ENCODE data around the gene KRTAP1-1.
A peak's percentile ranks its signal among the peaks of the same experiment; 100 is the strongest.
"Not testable (repeated sequence)": the region's sequence is repeated elsewhere in the genome, so short reads cannot be mapped to it uniquely, and the experiment has no call there.

Gene KRTAP1-1

GRCh38 chr17:41059276-41060051, 18.2 kb upstream of the KRTAP1-1 start:
- H3K4me3 ChIP-seq (ENCODE audit: low read depth, low read length) = not testable (repeated sequence)
- peak; percentile 66 for DNase-seq (ENCODE audit: low read depth)

GRCh38 chr17:41058741-41059140, 17.5 kb upstream of the KRTAP1-1 start:
- no peak for DNase-seq (ENCODE audit: low read depth)
- H3K4me3 ChIP-seq (ENCODE audit: low read depth, low read length) = no peak overlapping the region

GRCh38 chr17:41057547-41057946, 16.3 kb upstream of the KRTAP1-1 start:
- no peak for DNase-seq (ENCODE audit: low read depth)
- H3K4me3 ChIP-seq (ENCODE audit: low read depth, low read length) = no peak overlapping the region

GRCh38 chr17:41055130-41055529, 13.9 kb upstream of the KRTAP1-1 start, which contains the start of gene KRTAP2-2:
Gene KRTAP2-2, minus strand, starts transcription at chr17:41055230. Its CDS starts 19 bp downstream, at chr17:41055211.
- not testable (repeated sequence) for H3K4me3 ChIP-seq (ENCODE audit: low read depth, low read length); DNase-seq (ENCODE audit: low read depth)

GRCh38 chr17:41054556-41054955, 13.3 kb upstream of the KRTAP1-1 start:
- not testable (repeated sequence) for H3K4me3 ChIP-seq (ENCODE audit: low read depth, low read length); DNase-seq (ENCODE audit: low read depth)

- no peak for DNase-seq (ENCODE audit: low read depth)
- H3K4me3 ChIP-seq (ENCODE audit: low read depth, low read length) = no peak overlapping the region
These were observed 12.8 kb upstream of the KRTAP1-1 start for GRCh38 chr17:41054025-41054424.

GRCh38 chr17:41052566-41052965, 11.3 kb upstream of the KRTAP1-1 start:
- no peak for DNase-seq (ENCODE audit: low read depth)
- H3K4me3 ChIP-seq (ENCODE audit: low read depth, low read length) = no peak overlapping the region

- no peak overlapping the region for H3K4me3 ChIP-seq (ENCODE audit: low read depth, low read length)
- DNase-seq (ENCODE audit: low read depth) = no peak
These were observed 7.9 kb upstream of the KRTAP1-1 start for GRCh38 chr17:41049110-41049509.

GRCh38 chr17:41048441-41048840, 7.2 kb upstream of the KRTAP1-1 start:
- DNase-seq (ENCODE audit: low read depth) = no peak
- H3K4me3 ChIP-seq (ENCODE audit: low read depth, low read length) = no peak overlapping the region

- not testable (repeated sequence) for H3K4me3 ChIP-seq (ENCODE audit: low read depth, low read length); DNase-seq (ENCODE audit: low read depth)
These were observed 5.7 kb upstream of the KRTAP1-1 start, which contains the start of gene KRTAP2-1 for GRCh38 chr17:41046735-41047465. Gene KRTAP2-1, minus strand, starts transcription at chr17:41047316. Its CDS starts 49 bp downstream, at chr17:41047267.

GRCh38 chr17:41042953-41043352, 1.7 kb upstream of the KRTAP1-1 start:
- DNase-seq (ENCODE audit: low read depth) = no peak

GRCh38 chr17:41037853-41038350, 3.3 kb downstream of the KRTAP1-1 start:
- DNase-seq (ENCODE audit: low read depth) = no peak
- no peak overlapping the region for H3K4me3 ChIP-seq (ENCODE audit: low read depth, low read length)

More at GRCh38 chr17:41042953-41043352, 1.7 kb upstream of the KRTAP1-1 start:
- no peak overlapping the region for H3K4me3 ChIP-seq (ENCODE audit: low read depth, low read length)

GRCh38 chr17:41034346-41034935, 6.8 kb downstream of the KRTAP1-1 start, which contains the start of gene KRTAP1-3:
Gene KRTAP1-3, minus strand, starts transcription at chr17:41034874. Its CDS starts 53 bp downstream, at chr17:41034821.
- not testable (repeated sequence) for DNase-seq (ENCODE audit: low read depth); H3K4me3 ChIP-seq (ENCODE audit: low read depth, low read length)

GRCh38 chr17:41029633-41030245, 11.5 kb downstream of the KRTAP1-1 start, which contains the start of gene KRTAP1-4:
Gene KRTAP1-4, minus strand, starts transcription at chr17:41030195. Its CDS starts 117 bp downstream, at chr17:41030078.
- no peak for DNase-seq (ENCODE audit: low read depth)
- H3K4me3 ChIP-seq (ENCODE audit: low read depth, low read length) = no peak within 1 kb of the TSS

- no peak within 1 kb of the TSS for H3K4me3 ChIP-seq (ENCODE audit: low read depth, low read length)
- DNase-seq (ENCODE audit: low read depth) = peak; percentile 56
These were observed 14.4 kb downstream of the KRTAP1-1 start, which contains the start of gene KRTAP1-5 for GRCh38 chr17:41026715-41027471. Gene KRTAP1-5, minus strand, starts transcription at chr17:41027208. Its CDS starts 53 bp downstream, at chr17:41027155.

- DNase-seq (ENCODE audit: low read depth) = peak; percentile 48
- H3K4me3 ChIP-seq (ENCODE audit: low read depth, low read length) = no peak overlapping the region
These were observed 16.6 kb downstream of the KRTAP1-1 start for GRCh38 chr17:41024697-41025096.

- no peak for DNase-seq (ENCODE audit: low read depth)
- no peak overlapping the region for H3K4me3 ChIP-seq (ENCODE audit: low read depth, low read length)
These were observed 20.9 kb downstream of the KRTAP1-1 start for GRCh38 chr17:41020336-41020735.

- DNase-seq (ENCODE audit: low read depth) = no peak
- no peak overlapping the region for H3K4me3 ChIP-seq (ENCODE audit: low read depth, low read length)
These were observed 21.8 kb downstream of the KRTAP1-1 start for GRCh38 chr17:41019415-41019814.

All from skeletal muscle cell (primary cell).